ENCODE measurements around the gene MOB3B. TPM values are rescaled to one million over a fixed set of nuclear protein-coding genes. Genes with fewer than 3 reads are reported as not detected.

Gene MOB3B
- polyA plus RNA-seq, 1 of the 3 experiments (the other 2 are of a cell fraction) = 0.90 TPM

GRCh38 chr9:27365707-27366376 lies 163.8 kb downstream of the MOB3B start:
- Histone ChIP-seq H3K4me2 (no peak overlapping the region), H3K9ac (no peak overlapping the region), H3K9me2 (no peaks in the 10 kb centered on the region), H4K20me1 (ENCODE audit: insufficient read depth) (no peaks in the 10 kb centered on the region), H3K27ac (ENCODE audit: low read depth in 2 of 2, low read length in 1 of 2) (no peak overlapping the region), H3K79me2 (ENCODE audit: insufficient read depth) (no peaks in the 10 kb centered on the region), H3K36me3 (replicated peaks in 1 of 2; ENCODE audit: control insufficient read depth in 1 of 2, insufficient read depth in 2 of 2, low read length in 1 of 2) (no peaks in the 10 kb centered on the region), H3K9me3 (no peaks in the 10 kb centered on the region), H3F3A (replicated peaks; ENCODE audit: insufficient read depth) (no peaks in the 10 kb centered on the region), H2AFZ (ENCODE audit: low read depth) (no peak overlapping the region), H3K27me3 (ENCODE audit: insufficient read depth) (no peaks in the 10 kb centered on the region), H3K4me1 (ENCODE audit: control insufficient read depth in 1 of 2, insufficient read depth in 2 of 2, low read depth in 1 of 2, low read length in 1 of 2) (peaks cover 0 to 11% of the 10 kb centered on the region in 2 experiments; a peak in 2 of 4 replicates), H3K4me3 (ENCODE audit: low read depth in 2 of 2, low read length in 1 of 2) (no peak overlapping the region)
- TF ChIP-seq, protein P1, sequence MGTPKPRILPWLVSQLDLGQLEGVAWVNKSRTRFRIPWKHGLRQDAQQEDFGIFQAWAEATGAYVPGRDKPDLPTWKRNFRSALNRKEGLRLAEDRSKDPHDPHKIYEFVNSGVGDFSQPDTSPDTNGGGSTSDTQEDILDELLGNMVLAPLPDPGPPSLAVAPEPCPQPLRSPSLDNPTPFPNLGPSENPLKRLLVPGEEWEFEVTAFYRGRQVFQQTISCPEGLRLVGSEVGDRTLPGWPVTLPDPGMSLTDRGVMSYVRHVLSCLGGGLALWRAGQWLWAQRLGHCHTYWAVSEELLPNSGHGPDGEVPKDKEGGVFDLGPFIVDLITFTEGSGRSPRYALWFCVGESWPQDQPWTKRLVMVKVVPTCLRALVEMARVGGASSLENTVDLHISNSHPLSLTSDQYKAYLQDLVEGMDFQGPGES (IDR thresholded peaks at IDR 0.05; ENCODE audit: low read depth, low read length) = no peak
- TF ChIP-seq MEF2A (IDR thresholded peaks at IDR 0.05; ENCODE audit: borderline replicate concordance, low read depth) (no peak), CHD2 (IDR thresholded peaks at IDR 0.05; ENCODE audit: low read length, partially characterized antibody) (no peak), TEAD4 (IDR thresholded peaks at IDR 0.05; ENCODE audit: borderline replicate concordance, insufficient read depth) (no peak), POLR2AphosphoS5 (IDR thresholded peaks at IDR 0.05; ENCODE audit: low read depth, low read length) (no peak), MAX (IDR thresholded peaks at IDR 0.05; ENCODE audit: low read depth) (no peak), TCF12 (IDR thresholded peaks at IDR 0.05) (no peak), TAF1 (IDR thresholded peaks at IDR 0.05; ENCODE audit: borderline replicate concordance, low read depth, low read length) (no peak), ELF1 (IDR thresholded peaks at IDR 0.05) (no peak), SMC3 (IDR thresholded peaks at IDR 0.05; ENCODE audit: low read depth, low read length) (no peak), EP300 (IDR thresholded peaks at IDR 0.05; ENCODE audit: borderline replicate concordance in 1 of 2, low read depth in 1 of 2, low read length in 1 of 2) (no peak), JUND (IDR thresholded peaks at IDR 0.05) (no peak), FOSL2 (IDR thresholded peaks at IDR 0.05; ENCODE audit: borderline replicate concordance, low read depth) (no peak), YY1 (IDR thresholded peaks at IDR 0.05; ENCODE audit: low read depth) (no peak)
- no peak for DNase-seq
- POLR2A ChIA-PET = no interaction called here
- CTCF ChIA-PET = interaction anchor here (1.2 kb wide), 1 partner anchor 182 kb away, joined by 4 read pairs; no protein-coding TSS in a partner anchor
- 77% methylated on average over 6 of the region's 6 CpGs for WGBS (ENCODE audit: low lambda C conversion rate)

DNA sequence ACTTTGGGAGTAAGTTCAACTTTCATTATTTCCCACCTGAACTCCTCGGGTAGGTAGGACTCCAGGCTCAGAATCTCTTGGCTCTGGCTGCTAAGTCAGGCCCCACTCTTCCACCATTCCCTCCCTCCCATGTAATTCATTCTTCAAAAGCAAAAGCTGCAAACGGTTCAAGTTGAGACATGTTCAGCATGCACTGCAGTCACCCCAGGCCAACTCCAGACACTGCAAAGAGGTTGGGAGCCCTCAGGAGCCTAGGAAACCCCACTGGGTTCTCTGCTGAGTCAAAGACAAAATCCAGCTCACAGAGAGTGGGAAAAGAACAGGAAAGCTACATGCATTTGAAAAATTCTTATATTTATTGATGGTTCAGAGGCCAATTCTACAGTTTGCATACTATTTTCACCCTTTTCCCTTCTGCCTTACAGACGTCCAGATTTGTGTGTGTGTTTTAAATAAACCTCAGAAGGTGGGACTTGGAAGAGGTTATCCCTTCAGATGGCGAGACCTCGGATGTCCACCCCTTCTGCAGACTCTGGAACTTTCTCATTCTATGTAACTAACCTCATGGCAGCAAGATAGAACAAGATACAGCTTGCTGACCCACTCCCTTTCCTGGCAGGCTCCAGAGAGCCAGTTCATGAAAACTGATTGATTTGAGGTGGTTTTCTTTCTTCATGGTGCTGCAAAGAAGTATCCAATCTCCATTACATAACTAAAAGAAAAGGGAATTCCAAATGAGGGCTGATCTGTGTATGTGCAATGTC lies 167.0 kb downstream of the MOB3B start:
- WGBS (ENCODE audit: low lambda C conversion rate) = 84% methylated on average over 5 of the region's 5 CpGs
- TF ChIP-seq GATA2 (CRISPR knock-in tag; IDR thresholded peaks at IDR 0.05) (no peak), CTCF (IDR thresholded peaks at IDR 0.05) (no peak), POLR2AphosphoS5 (IDR thresholded peaks at IDR 0.05; ENCODE audit: low read depth, low read length) (no peak), JUND (IDR thresholded peaks at IDR 0.05) (no peak), RXRA (IDR thresholded peaks at IDR 0.05; ENCODE audit: borderline replicate concordance, low read depth) (no peak), SMC3 (IDR thresholded peaks at IDR 0.05; ENCODE audit: low read depth, low read length) (no peak), EP300 (IDR thresholded peaks at IDR 0.05; ENCODE audit: borderline replicate concordance in 1 of 2, low read depth in 1 of 2, low read length in 1 of 2) (no peak), FOSL2 (IDR thresholded peaks at IDR 0.05; ENCODE audit: borderline replicate concordance, low read depth) (no peak), MEF2A (IDR thresholded peaks at IDR 0.05; ENCODE audit: borderline replicate concordance, low read depth) (no peak), CHD2 (IDR thresholded peaks at IDR 0.05; ENCODE audit: low read length, partially characterized antibody) (no peak), EZH2phosphoT487 (IDR thresholded peaks at IDR 0.05; ENCODE audit: borderline replicate concordance, low read depth) (no peak), NRF1 (IDR thresholded peaks at IDR 0.05; ENCODE audit: low read depth, low read length) (no peak), YY1 (IDR thresholded peaks at IDR 0.05; ENCODE audit: low read depth) (no peak), FOXJ3 (CRISPR knock-in tag; IDR thresholded peaks at IDR 0.05) (no peak), TCF12 (IDR thresholded peaks at IDR 0.05) (no peak)
- POLR2A ChIA-PET = no interaction called here

More for the DNA sequence above, 167.0 kb downstream of the MOB3B start:
- H4K20me1 ChIP-seq (ENCODE audit: insufficient read depth) = no peaks in the 10 kb centered on the region
- H3K27me3 ChIP-seq (ENCODE audit: insufficient read depth) = no peaks in the 10 kb centered on the region
- no peaks in the 10 kb centered on the region for H3K79me2 ChIP-seq (ENCODE audit: insufficient read depth)
- H3K9ac ChIP-seq = no peak overlapping the region
- no peak overlapping the region for H2AFZ ChIP-seq (ENCODE audit: low read depth)
- no peak for DNase-seq
- H3K27ac ChIP-seq (ENCODE audit: low read depth in 2 of 2, low read length in 1 of 2) = no peak overlapping the region
- H3K36me3 ChIP-seq (replicated peaks in 1 of 2; ENCODE audit: control insufficient read depth in 1 of 2, insufficient read depth in 2 of 2, low read length in 1 of 2) = no peaks in the 10 kb centered on the region
- no peak overlapping the region for H3K4me2 ChIP-seq
- no peaks in the 10 kb centered on the region for H3K9me2 ChIP-seq
- H3K4me1 ChIP-seq (ENCODE audit: control insufficient read depth in 1 of 2, insufficient read depth in 2 of 2, low read depth in 1 of 2, low read length in 1 of 2) = peaks cover 0 to 11% of the 10 kb centered on the region in 2 experiments; a peak in 1 of 4 replicates
- CTCF ChIA-PET = interaction anchor here (1.0 kb wide), 2 partner anchors 33 to 167 kb away, joined by 3 to 4 read pairs; partner anchors contain the start of gene MOB3B
- no peak overlapping the region for H3K4me3 ChIP-seq (ENCODE audit: low read depth in 2 of 2, low read length in 1 of 2)
- no peaks in the 10 kb centered on the region for H3K9me3 ChIP-seq
- no peaks in the 10 kb centered on the region for H3F3A ChIP-seq (replicated peaks; ENCODE audit: insufficient read depth)
